ENCODE data around the gene SENP8. TPM values are rescaled to one million over a fixed set of nuclear protein-coding genes. Genes with fewer than 3 reads are reported as not detected.
A peak's percentile ranks its signal among the peaks of the same experiment; 100 is the strongest.

Gene SENP8
- total RNA-seq, 2 donors from 2014 or later: 0.54 to 0.78 TPM

DNA sequence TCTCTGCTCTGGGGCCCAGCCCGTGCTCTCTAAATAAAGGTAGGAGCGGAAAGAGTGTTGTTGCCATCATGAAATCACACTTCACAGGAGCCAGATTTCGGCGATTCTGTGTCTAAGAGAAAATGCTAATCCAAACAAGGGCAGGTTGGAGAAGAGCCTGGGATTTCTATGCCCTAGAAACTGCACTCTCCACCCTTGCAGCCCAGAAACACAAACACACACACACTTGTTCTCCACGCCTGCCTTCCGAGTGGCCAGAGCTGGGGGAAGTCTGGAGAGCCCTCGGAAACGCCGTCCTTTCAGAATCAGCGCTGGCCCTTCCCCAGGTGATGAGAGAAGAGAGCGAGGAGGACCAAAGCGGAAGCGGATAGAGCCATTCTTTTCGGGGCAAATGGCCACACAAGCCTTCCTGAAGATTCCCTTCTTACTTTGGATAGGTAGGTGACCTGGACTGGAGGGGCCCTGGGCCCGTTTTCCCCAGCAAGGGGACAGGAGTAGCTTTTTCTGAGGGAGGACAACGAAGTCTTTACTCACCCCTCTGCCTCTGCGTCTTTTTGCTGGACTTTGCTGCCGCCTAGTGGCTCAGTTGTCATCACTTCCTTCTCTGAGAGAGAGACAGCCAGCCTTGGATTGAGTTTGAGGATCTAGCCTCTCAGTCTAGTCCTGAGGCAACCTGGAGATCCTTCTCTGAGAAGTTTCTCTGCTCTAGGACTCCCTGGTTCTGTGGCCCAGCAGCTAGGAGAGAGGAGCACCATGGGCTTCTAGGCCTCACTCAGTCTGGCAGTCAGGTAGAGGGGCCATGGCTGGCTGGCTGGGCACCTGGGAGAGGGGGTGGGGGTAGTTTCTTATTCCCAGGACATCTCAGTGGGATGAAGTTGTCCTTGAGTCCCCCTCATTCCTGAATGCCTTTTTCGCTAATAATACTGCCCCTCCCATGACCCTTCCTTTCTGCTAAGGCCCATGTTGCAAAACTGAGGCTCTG, 37.7 kb downstream of the SENP8 start:
- DNase-seq (ENCODE audit: low spot score): peak; percentile 48
- ATAC-seq (ENCODE audit: insufficient number of reproducible peaks, low FRiP score, low read depth): peak; percentile 82
- H3K4me3 ChIP-seq: peak overlapping the region; percentile 73
- peak overlapping the region; percentile 68 to 83 for H3K27ac ChIP-seq
- no peaks in the 10 kb centered on the region for H3K36me3 ChIP-seq
- TF ChIP-seq, protein P1, sequence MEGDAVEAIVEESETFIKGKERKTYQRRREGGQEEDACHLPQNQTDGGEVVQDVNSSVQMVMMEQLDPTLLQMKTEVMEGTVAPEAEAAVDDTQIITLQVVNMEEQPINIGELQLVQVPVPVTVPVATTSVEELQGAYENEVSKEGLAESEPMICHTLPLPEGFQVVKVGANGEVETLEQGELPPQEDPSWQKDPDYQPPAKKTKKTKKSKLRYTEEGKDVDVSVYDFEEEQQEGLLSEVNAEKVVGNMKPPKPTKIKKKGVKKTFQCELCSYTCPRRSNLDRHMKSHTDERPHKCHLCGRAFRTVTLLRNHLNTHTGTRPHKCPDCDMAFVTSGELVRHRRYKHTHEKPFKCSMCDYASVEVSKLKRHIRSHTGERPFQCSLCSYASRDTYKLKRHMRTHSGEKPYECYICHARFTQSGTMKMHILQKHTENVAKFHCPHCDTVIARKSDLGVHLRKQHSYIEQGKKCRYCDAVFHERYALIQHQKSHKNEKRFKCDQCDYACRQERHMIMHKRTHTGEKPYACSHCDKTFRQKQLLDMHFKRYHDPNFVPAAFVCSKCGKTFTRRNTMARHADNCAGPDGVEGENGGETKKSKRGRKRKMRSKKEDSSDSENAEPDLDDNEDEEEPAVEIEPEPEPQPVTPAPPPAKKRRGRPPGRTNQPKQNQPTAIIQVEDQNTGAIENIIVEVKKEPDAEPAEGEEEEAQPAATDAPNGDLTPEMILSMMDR (IDR thresholded peaks at IDR 0.05): peak; percentile 79
- H3K9me3 ChIP-seq: no peaks in the 10 kb centered on the region
- H3K4me1 ChIP-seq (ENCODE audit: control insufficient read depth in 1 of 2, low read depth in 2 of 2): peaks cover 0 to 24% of the 10 kb centered on the region in 2 donors
- no peaks in the 10 kb centered on the region for H3K27me3 ChIP-seq (replicated peaks; ENCODE audit: insufficient read depth)

DNA sequence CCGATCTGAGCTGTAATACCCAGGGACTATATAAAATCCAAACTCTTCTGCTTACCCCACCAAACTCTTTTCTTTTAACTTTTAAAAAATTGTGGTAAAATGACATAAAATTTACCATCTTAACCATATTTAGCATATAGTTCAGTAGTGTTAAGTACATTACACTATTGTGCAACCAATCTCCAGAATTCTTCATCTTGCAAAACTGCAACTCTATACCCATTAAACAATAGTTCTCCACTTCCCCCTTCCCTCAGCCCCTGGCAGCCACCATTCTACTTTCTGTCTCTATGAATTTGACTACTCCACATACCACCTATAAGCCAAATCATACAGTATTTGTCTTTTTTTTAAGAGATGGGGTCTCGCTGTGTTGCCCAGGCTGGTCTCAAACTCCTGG, 38.7 kb downstream of the SENP8 start:
- DNase-seq (ENCODE audit: low spot score) (no peak), ATAC-seq (ENCODE audit: insufficient number of reproducible peaks, low FRiP score, low read depth) (no peak)
- Histone ChIP-seq H3K9me3 (no peaks in the 10 kb centered on the region), H3K27me3 (replicated peaks; ENCODE audit: insufficient read depth) (no peaks in the 10 kb centered on the region), H3K4me3 (no peak overlapping the region), H3K4me1 (ENCODE audit: control insufficient read depth in 1 of 2, low read depth in 2 of 2) (peaks cover 0 to 24% of the 10 kb centered on the region in 2 donors), H3K27ac (no peak overlapping the region), H3K36me3 (no peaks in the 10 kb centered on the region)
- TF ChIP-seq, protein P1 (IDR thresholded peaks at IDR 0.05): no peak

DNA sequence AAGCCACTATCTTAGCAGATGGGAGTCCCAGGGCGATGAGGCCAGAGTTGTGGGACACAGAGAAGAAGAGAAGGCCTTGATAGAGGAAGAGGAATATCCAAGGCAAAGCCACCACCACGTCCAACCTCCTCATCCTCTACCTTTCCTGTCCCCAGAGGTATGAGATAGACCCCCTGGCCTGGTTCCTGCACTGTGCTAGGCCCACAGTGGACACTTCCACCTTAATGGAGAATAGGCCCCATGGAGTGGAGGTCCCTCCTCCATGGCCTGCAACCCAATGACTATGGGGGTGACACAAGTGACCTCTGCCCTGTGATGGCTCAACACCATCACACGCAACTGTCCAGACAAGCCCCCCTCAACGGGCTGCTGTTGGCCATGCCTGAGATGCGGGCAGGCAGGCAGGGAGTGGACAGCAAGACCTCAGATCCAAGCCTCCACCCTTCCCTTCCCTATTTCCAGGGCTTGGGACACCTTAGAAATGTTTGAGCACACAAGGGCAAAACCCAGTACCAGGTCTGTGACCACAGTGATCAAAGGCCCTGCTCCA, 42.6 kb downstream of the SENP8 start:
- Histone ChIP-seq H3K4me1 (ENCODE audit: control insufficient read depth in 1 of 2, low read depth in 2 of 2) (peaks cover 0 to 5% of the 10 kb centered on the region in 2 donors), H3K27me3 (replicated peaks; ENCODE audit: insufficient read depth) (no peaks in the 10 kb centered on the region), H3K36me3 (no peaks in the 10 kb centered on the region), H3K4me3 (no peak overlapping the region), H3K27ac (no peak overlapping the region), H3K9me3 (no peaks in the 10 kb centered on the region)
- DNase-seq (ENCODE audit: low spot score) (no peak), ATAC-seq (ENCODE audit: insufficient number of reproducible peaks, low FRiP score, low read depth) (no peak)
- TF ChIP-seq, protein P1 (IDR thresholded peaks at IDR 0.05): no peak

GRCh38 chr15:72161361-72162132, 43.3 kb downstream of the SENP8 start:
- TF ChIP-seq, protein P1 (IDR thresholded peaks at IDR 0.05): no peak
- Histone ChIP-seq H3K4me1 (ENCODE audit: control insufficient read depth in 1 of 2, low read depth in 2 of 2) (peaks cover 0 to under 1% of the 10 kb centered on the region in 2 donors), H3K27ac (no peak overlapping the region), H3K27me3 (replicated peaks; ENCODE audit: insufficient read depth) (no peaks in the 10 kb centered on the region), H3K36me3 (no peaks in the 10 kb centered on the region), H3K9me3 (no peaks in the 10 kb centered on the region), H3K4me3 (no peak overlapping the region)
- DNase-seq (ENCODE audit: low spot score) (no peak), ATAC-seq (ENCODE audit: insufficient number of reproducible peaks, low FRiP score, low read depth) (no peak)

- no peak overlapping the region for H3K27ac ChIP-seq
- TF ChIP-seq, protein P1 (IDR thresholded peaks at IDR 0.05): no peak
- no peaks in the 10 kb centered on the region for H3K9me3 ChIP-seq
- no peak overlapping the region for H3K4me3 ChIP-seq
- DNase-seq (ENCODE audit: low spot score) (no peak), ATAC-seq (ENCODE audit: insufficient number of reproducible peaks, low FRiP score, low read depth) (no peak)
- no peaks in the 10 kb centered on the region for H3K4me1 ChIP-seq (ENCODE audit: control insufficient read depth in 1 of 2, low read depth in 2 of 2)
- H3K27me3 ChIP-seq (replicated peaks; ENCODE audit: insufficient read depth): no peaks in the 10 kb centered on the region
- no peaks in the 10 kb centered on the region for H3K36me3 ChIP-seq
Measured at GRCh38 chr15:72162569-72162968, 44.4 kb downstream of the SENP8 start.

Data from thoracic aorta (tissue), 2 donors.